HepG2 (cell line): ENCODE results near the gene BTN1A1. TPM values are rescaled to one million over a fixed set of nuclear protein-coding genes. Genes with fewer than 3 reads are reported as not detected.

ENCODE experiments used
- EP300 ChIP-seq, 3 experiments: sonication (generic) in 1 of 3; formaldehyde crosslinking in 1 of 3; IDR thresholded peaks; 2 replicates each; pipeline versions ENCODE4 v1.5.1 to v1.6.1; 2011 to 2020; ENCODE audit warnings: low read depth in 2 of 3, low read length in 2 of 3, borderline replicate concordance in 1 of 3, improper control_type of control experiment in 1 of 3, mild to moderate bottlenecking in 1 of 3, missing genetic modification reagents in 1 of 3, moderate library complexity in 1 of 3
- HDAC6 ChIP-seq: fragments of 200-600 bp; sonication (generic); IDR thresholded peaks from 2 replicates; pipeline ENCODE4 v1.7.0; 2017; ENCODE audit warnings: mild to moderate bottlenecking, antibody characterized with exemption, low read length, low read depth
- NFYB ChIP-seq: sonication (generic); formaldehyde crosslinking; IDR thresholded peaks from 2 replicates; pipeline ENCODE4 v1.4.0; 2020; ENCODE audit warnings: missing genetic modification reagents
- PCBP2 ChIP-seq: fragments of 200-400 bp; formaldehyde crosslinking; optimal IDR thresholded peaks from 2 replicates; pipeline ENCODE3; 2018; ENCODE audit warnings: low read length, low read depth; ENCODE audit not compliant: poor library complexity, severe bottlenecking
- ZBTB21 ChIP-seq: sonication (generic); formaldehyde crosslinking; IDR thresholded peaks from 2 replicates; pipeline ENCODE4 v1.4.0; 2020; ENCODE audit warnings: missing genetic modification reagents
- ZFP41 ChIP-seq: sonication (generic); formaldehyde crosslinking; IDR thresholded peaks from 2 replicates; pipeline ENCODE4 v1.4.0; 2020; ENCODE audit warnings: mild to moderate bottlenecking, missing genetic modification reagents, borderline replicate concordance
- ZMYM2 ChIP-seq: sonication (generic); formaldehyde crosslinking; IDR thresholded peaks from 2 replicates; pipeline ENCODE4 v1.8.0; 2022; ENCODE audit warnings: mild to moderate bottlenecking, missing genetic modification reagents
- ZNF329 ChIP-seq: sonication (generic); formaldehyde crosslinking; IDR thresholded peaks from 2 replicates; pipeline ENCODE4 v1.9.0; 2021; ENCODE audit warnings: low read depth, mild to moderate bottlenecking, missing genetic modification reagents
- ZNF362 ChIP-seq: sonication (generic); formaldehyde crosslinking; IDR thresholded peaks from 2 replicates; pipeline ENCODE4 v1.4.0; 2020; ENCODE audit warnings: missing genetic modification reagents, mild to moderate bottlenecking, borderline replicate concordance
- ZNF446 ChIP-seq: sonication (generic); formaldehyde crosslinking; IDR thresholded peaks from 2 replicates; pipeline ENCODE4 v1.5.0; 2020; ENCODE audit warnings: mild to moderate bottlenecking, missing genetic modification reagents
- ZNF577 ChIP-seq: sonication (generic); formaldehyde crosslinking; IDR thresholded peaks from 2 replicates; pipeline ENCODE4 v1.4.0; 2020; ENCODE audit warnings: mild to moderate bottlenecking, low read depth, missing genetic modification reagents, borderline replicate concordance
- ZNF746 ChIP-seq: sonication (generic); formaldehyde crosslinking; IDR thresholded peaks from 2 replicates; pipeline ENCODE4 v1.8.0; 2022; ENCODE audit warnings: mild to moderate bottlenecking, missing genetic modification reagents
- ZNF772 ChIP-seq: sonication (generic); formaldehyde crosslinking; IDR thresholded peaks from 2 replicates; pipeline ENCODE4 v1.5.0; 2020; ENCODE audit warnings: mild to moderate bottlenecking, missing genetic modification reagents
- polyA plus RNA-seq, 8 experiments: library from polyadenylated mRNA; depleted of rRNA in 3 of 8; stranded (reverse) in 7 of 8; unstranded in 1 of 8; fragments of >200 nt; fragmentation: Illumina TruSeq in 4 of 8; extraction: Trizol in 4 of 8; gene quantifications; 2 replicates each; pipeline versions ENCODE4 v1.2.1 to v1.2.3, GENCODE V29; 2011 to 2016; ENCODE audit warnings: low read depth in 4 of 8, missing spikeins in 1 of 8, mixed read lengths in 1 of 8; ENCODE audit not compliant: insufficient read depth in 1 of 8
- total RNA-seq, 5 experiments: library from RNA; depleted of rRNA; stranded (reverse); fragments of >200 nt; fragmentation: Illumina TruSeq; extraction: Trizol; gene quantifications; 2 replicates each; pipeline ENCODE4 v1.2.3, GENCODE V29; 2016; ENCODE audit warnings: low read depth in 1 of 5
- TF ChIP-seq, protein P1 (sequence below): IDR thresholded peaks from 2 replicates; pipeline ENCODE4 v1.6.1; 2016; ENCODE audit warnings: low read depth, missing genetic modification reagents, missing compliant biosample characterization
- TF ChIP-seq, protein P2 (sequence below): sonication (generic); formaldehyde crosslinking; conservative IDR thresholded peaks from 2 replicates; pipeline ENCODE4 v1.4.0; 2020; ENCODE audit warnings: mild to moderate bottlenecking, missing genetic modification reagents, moderate library complexity

BTN1A1 gene
- total and polyA plus RNA-seq, 2 of the 13 experiments (the other 11 are each of a cell fraction or from before 2014, with no cell fraction given), result 0.04 TPM; not detected in 1

- TF ChIP-seq, protein P1, sequence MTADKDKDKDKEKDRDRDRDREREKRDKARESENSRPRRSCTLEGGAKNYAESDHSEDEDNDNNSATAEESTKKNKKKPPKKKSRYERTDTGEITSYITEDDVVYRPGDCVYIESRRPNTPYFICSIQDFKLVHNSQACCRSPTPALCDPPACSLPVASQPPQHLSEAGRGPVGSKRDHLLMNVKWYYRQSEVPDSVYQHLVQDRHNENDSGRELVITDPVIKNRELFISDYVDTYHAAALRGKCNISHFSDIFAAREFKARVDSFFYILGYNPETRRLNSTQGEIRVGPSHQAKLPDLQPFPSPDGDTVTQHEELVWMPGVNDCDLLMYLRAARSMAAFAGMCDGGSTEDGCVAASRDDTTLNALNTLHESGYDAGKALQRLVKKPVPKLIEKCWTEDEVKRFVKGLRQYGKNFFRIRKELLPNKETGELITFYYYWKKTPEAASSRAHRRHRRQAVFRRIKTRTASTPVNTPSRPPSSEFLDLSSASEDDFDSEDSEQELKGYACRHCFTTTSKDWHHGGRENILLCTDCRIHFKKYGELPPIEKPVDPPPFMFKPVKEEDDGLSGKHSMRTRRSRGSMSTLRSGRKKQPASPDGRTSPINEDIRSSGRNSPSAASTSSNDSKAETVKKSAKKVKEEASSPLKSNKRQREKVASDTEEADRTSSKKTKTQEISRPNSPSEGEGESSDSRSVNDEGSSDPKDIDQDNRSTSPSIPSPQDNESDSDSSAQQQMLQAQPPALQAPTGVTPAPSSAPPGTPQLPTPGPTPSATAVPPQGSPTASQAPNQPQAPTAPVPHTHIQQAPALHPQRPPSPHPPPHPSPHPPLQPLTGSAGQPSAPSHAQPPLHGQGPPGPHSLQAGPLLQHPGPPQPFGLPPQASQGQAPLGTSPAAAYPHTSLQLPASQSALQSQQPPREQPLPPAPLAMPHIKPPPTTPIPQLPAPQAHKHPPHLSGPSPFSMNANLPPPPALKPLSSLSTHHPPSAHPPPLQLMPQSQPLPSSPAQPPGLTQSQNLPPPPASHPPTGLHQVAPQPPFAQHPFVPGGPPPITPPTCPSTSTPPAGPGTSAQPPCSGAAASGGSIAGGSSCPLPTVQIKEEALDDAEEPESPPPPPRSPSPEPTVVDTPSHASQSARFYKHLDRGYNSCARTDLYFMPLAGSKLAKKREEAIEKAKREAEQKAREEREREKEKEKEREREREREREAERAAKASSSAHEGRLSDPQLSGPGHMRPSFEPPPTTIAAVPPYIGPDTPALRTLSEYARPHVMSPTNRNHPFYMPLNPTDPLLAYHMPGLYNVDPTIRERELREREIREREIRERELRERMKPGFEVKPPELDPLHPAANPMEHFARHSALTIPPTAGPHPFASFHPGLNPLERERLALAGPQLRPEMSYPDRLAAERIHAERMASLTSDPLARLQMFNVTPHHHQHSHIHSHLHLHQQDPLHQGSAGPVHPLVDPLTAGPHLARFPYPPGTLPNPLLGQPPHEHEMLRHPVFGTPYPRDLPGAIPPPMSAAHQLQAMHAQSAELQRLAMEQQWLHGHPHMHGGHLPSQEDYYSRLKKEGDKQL (CRISPR knock-in tag), result 0 out of 2 replicates have a peak, but pooled peaks have one; percentile 7
- TF ChIP-seq ZNF746 (CRISPR knock-in tag) (no peak; the same call in 1 of the 2 replicates), ZNF362 (CRISPR knock-in tag) (no peak), PCBP2 (no peak), ZNF329 (no peak), ZMYM2 (CRISPR knock-in tag) (peak; percentile 85), ZNF446 (CRISPR knock-in tag) (no peak), ZNF772 (CRISPR knock-in tag) (peak; percentile 78; the same call in 1 of the 2 replicates), HDAC6 (no peak), ZFP41 (CRISPR knock-in tag) (no peak), NFYB (CRISPR knock-in tag) (0 out of 2 replicates have a peak, but pooled peaks have one; percentile 16), ZNF577 (no peak), EP300 (IDR thresholded peaks at IDR 0.05; ENCODE audit: low read depth in 2 of 2, low read length in 2 of 2) (0 out of 4 replicates have a peak, but pooled peaks of 1 of the 2 experiments have one; percentile 47), EP300 (CRISPR knock-in tag; IDR thresholded peaks at IDR 0.05; ENCODE audit: borderline replicate concordance) (no peak), ZBTB21 (CRISPR knock-in tag) (no peak)
- TF ChIP-seq, protein P2, sequence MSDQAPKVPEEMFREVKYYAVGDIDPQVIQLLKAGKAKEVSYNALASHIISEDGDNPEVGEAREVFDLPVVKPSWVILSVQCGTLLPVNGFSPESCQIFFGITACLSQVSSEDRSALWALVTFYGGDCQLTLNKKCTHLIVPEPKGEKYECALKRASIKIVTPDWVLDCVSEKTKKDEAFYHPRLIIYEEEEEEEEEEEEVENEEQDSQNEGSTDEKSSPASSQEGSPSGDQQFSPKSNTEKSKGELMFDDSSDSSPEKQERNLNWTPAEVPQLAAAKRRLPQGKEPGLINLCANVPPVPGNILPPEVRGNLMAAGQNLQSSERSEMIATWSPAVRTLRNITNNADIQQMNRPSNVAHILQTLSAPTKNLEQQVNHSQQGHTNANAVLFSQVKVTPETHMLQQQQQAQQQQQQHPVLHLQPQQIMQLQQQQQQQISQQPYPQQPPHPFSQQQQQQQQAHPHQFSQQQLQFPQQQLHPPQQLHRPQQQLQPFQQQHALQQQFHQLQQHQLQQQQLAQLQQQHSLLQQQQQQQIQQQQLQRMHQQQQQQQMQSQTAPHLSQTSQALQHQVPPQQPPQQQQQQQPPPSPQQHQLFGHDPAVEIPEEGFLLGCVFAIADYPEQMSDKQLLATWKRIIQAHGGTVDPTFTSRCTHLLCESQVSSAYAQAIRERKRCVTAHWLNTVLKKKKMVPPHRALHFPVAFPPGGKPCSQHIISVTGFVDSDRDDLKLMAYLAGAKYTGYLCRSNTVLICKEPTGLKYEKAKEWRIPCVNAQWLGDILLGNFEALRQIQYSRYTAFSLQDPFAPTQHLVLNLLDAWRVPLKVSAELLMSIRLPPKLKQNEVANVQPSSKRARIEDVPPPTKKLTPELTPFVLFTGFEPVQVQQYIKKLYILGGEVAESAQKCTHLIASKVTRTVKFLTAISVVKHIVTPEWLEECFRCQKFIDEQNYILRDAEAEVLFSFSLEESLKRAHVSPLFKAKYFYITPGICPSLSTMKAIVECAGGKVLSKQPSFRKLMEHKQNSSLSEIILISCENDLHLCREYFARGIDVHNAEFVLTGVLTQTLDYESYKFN (CRISPR knock-in tag), result peak; percentile 33
These were observed 32.8 kb downstream of the BTN1A1 start (continued) for GRCh38 chr6:26532699-26533531.
